Calu3 (cell line): ENCODE results near the gene ASIC2. TPM values are rescaled to one million over a fixed set of nuclear protein-coding genes. Genes with fewer than 3 reads are reported as not detected.

Experiments
- BruUV-seq: library from RNA; stranded (reverse); fragments of 400-500 nt; replicated peaks from 2 replicates; lab custom pipeline; 2021; lab: Mats Ljungman, UMichigan
- CTCF ChIA-PET: fragments of 300-600 bp; sonication (Branson Sonifier 250); formaldehyde crosslinking; loops from one replicate; lab custom pipeline; 2022; ENCODE audit warnings: antibody characterized with exemption; lab: Charles Lee
- DNase-seq: peaks from one replicate; pipeline ENCODE4 v3.0.0; 2022
- H3K27ac Mint-ChIP-seq: one replicate; pipeline ENCODE4 v1.8.0; 2022; ENCODE audit warnings: mixed read lengths; ENCODE audit not compliant: unreplicated experiment
- H3K27me3 Mint-ChIP-seq: one replicate; pipeline ENCODE4 v1.8.0; 2022; ENCODE audit warnings: mixed read lengths; ENCODE audit not compliant: unreplicated experiment
- H3K36me3 Mint-ChIP-seq: one replicate; pipeline ENCODE4 v1.8.0; 2022; ENCODE audit warnings: mild to moderate bottlenecking, moderate library complexity, mixed read lengths; ENCODE audit not compliant: insufficient read depth, unreplicated experiment
- H3K4me1 Mint-ChIP-seq: one replicate; pipeline ENCODE4 v1.8.0; 2022; ENCODE audit warnings: mild to moderate bottlenecking, low read depth, mixed read lengths; ENCODE audit not compliant: unreplicated experiment
- H3K4me3 Mint-ChIP-seq: one replicate; pipeline ENCODE4 v1.8.0; 2022; ENCODE audit warnings: mild to moderate bottlenecking, low read depth, moderate library complexity, mixed read lengths; ENCODE audit not compliant: unreplicated experiment
- H3K9me3 Mint-ChIP-seq: one replicate; pipeline ENCODE4 v1.8.0; 2022; ENCODE audit warnings: low read depth, mixed read lengths; ENCODE audit not compliant: unreplicated experiment
- CTCF ChIP-seq: fragments of 200-600 bp; IDR thresholded peaks from one replicate; pipeline ENCODE4 v1.8.0; 2022; ENCODE audit warnings: antibody characterized with exemption; ENCODE audit not compliant: unreplicated experiment
- intact Hi-C: fragments of 100-400 bp; cut with micrococcal nuclease; formaldehyde crosslinking; loops from one replicate; pipeline ENCODE4 v1.10.0; 2022; ENCODE audit not compliant: unreplicated experiment
- total RNA-seq: library from RNA; stranded (reverse); gene quantifications from 2 replicates; pipeline ENCODE4 v1.2.3, GENCODE V29; 2022

Gene ASIC2
- total RNA-seq, 1 experiment from 2014 or later: not detected

- Mint-ChIP-seq H3K27ac (no peak overlapping the region), H3K4me3 (no peak overlapping the region), H3K36me3 (no peaks in the 10 kb centered on the region), H3K4me1 (no peaks in the 10 kb centered on the region), H3K9me3 (no peaks in the 10 kb centered on the region), H3K27me3 (peaks cover 69% of the 10 kb centered on the region)
- no TSS peak for BruUV-seq
- intact Hi-C loops: loop anchor here (10.0 kb wide), 1 partner anchor 127 kb away; no protein-coding TSS in a partner anchor
- CTCF ChIA-PET: no interaction called here
- no peak for DNase-seq
- TF ChIP-seq CTCF: no peak
Observed at GRCh38 chr17:33322063-33322462, 29.0 kb upstream of the ASIC2 start.

GRCh38 chr17:33318241-33318640, 25.1 kb upstream of the ASIC2 start:
- H3K36me3 Mint-ChIP-seq: no peaks in the 10 kb centered on the region
- no peak for TF ChIP-seq CTCF
- CTCF ChIA-PET: no interaction called here
- intact Hi-C loops: no loop called here
- no peaks in the 10 kb centered on the region for H3K4me1 Mint-ChIP-seq
- BruUV-seq: no TSS peak
- no peaks in the 10 kb centered on the region for H3K9me3 Mint-ChIP-seq
- H3K27ac Mint-ChIP-seq: no peak overlapping the region
- peaks cover 68% of the 10 kb centered on the region for H3K27me3 Mint-ChIP-seq
- no peak overlapping the region for H3K4me3 Mint-ChIP-seq
- DNase-seq: no peak

- no peak for TF ChIP-seq CTCF
- Mint-ChIP-seq H3K36me3 (no peaks in the 10 kb centered on the region), H3K4me1 (no peaks in the 10 kb centered on the region), H3K9me3 (no peaks in the 10 kb centered on the region), H3K27me3 (peaks cover 55% of the 10 kb centered on the region), H3K4me3 (no peak overlapping the region), H3K27ac (no peak overlapping the region)
- BruUV-seq: no TSS peak
- intact Hi-C loops: no loop called here
- no peak for DNase-seq
- CTCF ChIA-PET: no interaction called here
Observed at GRCh38 chr17:33316746-33317145, 23.7 kb upstream of the ASIC2 start.

- H3K27ac Mint-ChIP-seq: no peak overlapping the region
- DNase-seq: no peak
- peaks cover 2% of the 10 kb centered on the region for H3K9me3 Mint-ChIP-seq
- H3K4me3 Mint-ChIP-seq: no peak overlapping the region
- intact Hi-C loops: no loop called here
- H3K4me1 Mint-ChIP-seq: no peaks in the 10 kb centered on the region
- BruUV-seq: no TSS peak
- CTCF ChIA-PET: no interaction called here
- no peaks in the 10 kb centered on the region for H3K36me3 Mint-ChIP-seq
- TF ChIP-seq CTCF: no peak
- H3K27me3 Mint-ChIP-seq: peaks cover 50% of the 10 kb centered on the region
Observed at GRCh38 chr17:33310296-33310695, 17.2 kb upstream of the ASIC2 start.
